COLO668 (cell line): ENCODE data around the gene KRT13.

Experiments
- DNase-seq: peaks from one replicate; lab custom pipeline; 2025; ENCODE audit not compliant: unreplicated experiment; lab: John Stamatoyannopoulos, UW

KRT13 gene

DNA sequence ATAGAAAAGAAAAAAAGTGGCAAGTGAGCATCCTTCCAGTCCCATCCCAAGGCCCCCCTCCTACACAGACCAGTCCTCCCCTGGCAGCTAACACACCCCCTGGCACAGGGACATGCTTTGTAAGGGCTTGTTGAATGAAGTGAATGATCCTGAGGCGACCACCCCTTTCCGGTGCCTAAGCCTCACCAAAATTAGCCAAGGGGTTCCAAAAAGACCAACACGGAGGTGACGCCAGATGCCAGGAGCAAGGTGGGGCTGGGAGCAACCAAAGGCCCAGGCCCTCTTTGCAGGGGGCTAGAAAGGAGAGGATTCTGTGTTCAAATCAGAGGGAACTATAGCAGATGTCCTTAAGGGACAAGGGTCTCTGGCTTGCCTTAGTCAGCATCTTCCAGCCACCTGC is 30.0 kb downstream of the KRT13 start:
- DNase-seq = no peak

DNA sequence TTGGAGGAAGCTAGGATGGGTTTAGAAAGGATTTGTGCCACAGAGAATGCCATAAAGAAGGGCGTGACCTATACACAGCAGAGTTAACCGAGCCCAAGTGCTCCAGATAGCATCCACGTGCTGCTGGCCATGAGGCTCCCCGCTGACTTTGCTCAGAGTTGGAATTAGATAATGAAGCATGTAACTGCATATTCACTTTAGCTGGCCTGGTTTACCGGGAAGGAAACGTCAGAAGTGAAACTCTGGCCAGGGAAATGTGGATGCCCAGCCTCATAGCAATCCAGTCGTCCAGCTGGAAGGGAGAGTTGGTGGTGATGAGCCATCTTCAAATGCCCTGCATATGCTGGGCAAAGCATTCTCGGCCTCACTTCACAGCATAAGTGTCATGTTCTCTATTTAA is 30.5 kb downstream of the KRT13 start:
- no peak for DNase-seq

- DNase-seq = no peak
Observed at GRCh38 chr17:41468346-41468745, 37.1 kb downstream of the KRT13 start.

GRCh38 chr17:41467561-41467960 is 37.9 kb downstream of the KRT13 start:
- no peak for DNase-seq

GRCh38 chr17:41466988-41467387 is 38.4 kb downstream of the KRT13 start, which contains the start of gene KRT32:
Gene KRT32, minus strand, starts transcription at chr17:41467386. Its CDS starts 61 bp downstream, at chr17:41467325.
- DNase-seq = no peak

DNA sequence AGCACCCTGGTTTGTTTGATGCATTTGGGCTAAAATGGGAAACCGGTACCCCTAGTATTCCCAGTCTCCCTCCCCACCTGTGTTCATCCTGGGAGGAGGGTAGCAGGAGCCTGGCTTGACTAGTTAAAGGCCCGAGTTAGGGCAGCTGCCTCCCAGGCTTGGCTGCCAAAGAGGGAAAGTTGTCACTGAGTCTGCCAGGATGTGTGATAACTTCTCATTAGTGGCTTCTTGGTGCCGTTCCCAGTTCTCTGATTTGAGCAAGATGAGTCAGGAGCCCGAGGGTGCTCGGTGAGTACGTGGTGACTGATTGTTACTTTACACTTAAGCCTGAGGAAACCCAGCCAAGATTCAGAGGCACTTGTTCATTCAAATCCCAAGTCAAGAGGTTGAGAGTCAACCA is 40.7 kb downstream of the KRT13 start:
- no peak for DNase-seq

GRCh38 chr17:41464173-41464572 is 41.2 kb downstream of the KRT13 start:
- no peak for DNase-seq

DNA sequence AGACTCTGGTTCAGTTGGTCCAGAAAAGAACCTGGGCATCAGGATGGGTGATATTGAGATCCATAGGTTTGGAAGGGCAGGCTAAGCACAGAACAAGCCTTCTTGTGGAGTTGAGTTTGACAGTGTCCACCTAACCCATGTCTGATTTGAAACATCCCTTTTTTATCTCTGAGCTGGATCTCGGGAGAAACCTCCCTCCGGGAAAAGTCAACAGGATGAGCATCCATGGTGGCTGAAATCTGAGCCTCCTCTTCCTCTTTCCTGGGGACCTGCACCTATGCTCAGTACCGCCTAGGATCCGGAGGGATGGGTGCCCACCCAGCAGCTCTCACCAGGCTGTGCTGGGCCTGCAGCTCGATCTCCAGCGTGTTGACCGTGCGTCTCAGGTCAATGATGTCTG is 41.7 kb downstream of the KRT13 start:
- DNase-seq = no peak

DNA sequence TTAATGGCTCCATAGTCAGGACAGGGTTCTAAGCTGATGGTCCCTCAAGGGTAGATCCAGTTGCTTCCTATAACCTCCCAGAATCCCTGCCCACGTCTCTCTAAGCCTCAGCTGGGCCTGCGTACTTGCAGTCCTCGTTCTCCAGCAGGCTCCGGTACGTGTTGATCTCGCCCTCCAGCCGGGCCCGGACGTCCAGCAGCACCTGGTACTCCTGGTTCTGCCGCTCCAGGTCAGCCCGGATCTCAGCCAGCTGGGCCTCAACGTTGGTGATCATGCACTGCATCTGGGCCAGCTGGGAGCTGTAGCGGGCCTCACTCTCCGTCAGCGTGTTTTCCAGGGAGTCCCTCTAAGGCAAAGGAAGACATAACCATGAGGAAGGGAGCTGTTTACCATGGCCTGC is 42.7 kb downstream of the KRT13 start:
- DNase-seq = no peak

DNA sequence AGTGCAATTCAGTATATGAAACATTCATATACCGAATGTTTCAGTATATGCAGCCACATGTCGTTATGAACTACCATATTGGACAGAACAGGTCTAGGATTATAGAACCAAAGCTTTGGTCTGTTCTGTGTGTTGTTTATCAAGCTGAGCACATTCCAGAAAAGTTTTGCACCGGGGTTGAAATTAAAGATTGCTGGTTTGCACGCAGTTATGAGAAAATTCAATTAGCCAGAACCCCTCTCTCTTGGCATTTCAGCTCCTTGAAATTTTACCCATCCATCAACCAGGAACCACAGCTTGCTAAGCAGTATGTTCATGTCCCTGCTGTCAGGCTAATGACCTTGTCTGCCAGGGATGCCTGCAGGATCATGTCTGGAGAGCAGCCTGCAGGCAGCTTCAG is 47.7 kb downstream of the KRT13 start:
- DNase-seq = no peak

DNA sequence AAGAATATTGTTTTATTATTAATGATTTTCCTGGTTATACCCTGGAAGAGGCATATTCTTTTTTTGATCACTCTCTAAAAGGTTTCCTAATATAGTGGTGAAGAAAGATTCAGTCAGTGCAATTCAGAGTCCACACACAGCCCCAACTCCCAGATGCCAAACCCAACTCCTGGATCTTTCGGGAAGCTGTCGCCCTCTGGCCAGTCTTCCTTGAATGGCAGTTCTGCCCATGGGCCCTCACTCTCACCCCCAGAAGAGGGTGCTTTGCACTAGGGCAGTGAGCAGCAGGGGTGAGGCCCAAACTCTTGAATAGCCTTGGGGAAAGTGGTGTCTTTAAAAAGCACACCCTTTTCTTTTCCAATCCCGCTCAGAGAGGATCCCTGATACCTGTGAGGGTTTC is 49.2 kb downstream of the KRT13 start:
- DNase-seq = peak; percentile 0

DNA sequence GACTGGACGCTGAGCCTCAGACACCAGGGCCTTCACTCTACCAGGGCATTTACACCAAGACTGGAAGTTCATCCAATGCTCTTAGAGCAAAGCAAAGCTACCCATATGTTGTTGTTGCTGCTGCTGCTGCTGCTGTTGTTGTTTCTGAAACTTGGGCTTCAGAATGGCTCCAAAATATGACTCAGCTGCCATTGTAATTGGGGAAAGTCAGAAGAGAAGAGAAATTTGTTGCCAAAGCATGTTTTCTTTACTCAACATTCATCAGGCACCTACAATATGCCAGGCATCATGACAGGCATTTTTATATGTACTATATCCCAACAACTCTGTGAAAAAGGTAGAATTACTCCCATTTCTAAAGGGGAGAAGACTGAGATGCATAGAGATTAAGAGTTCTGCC is 50.2 kb downstream of the KRT13 start:
- no peak for DNase-seq

- DNase-seq = no peak
Observed at GRCh38 chr17:41453066-41453465, 52.3 kb downstream of the KRT13 start.

GRCh38 chr17:41452281-41452680 is 53.1 kb downstream of the KRT13 start:
- DNase-seq = no peak

- DNase-seq = no peak
Observed at GRCh38 chr17:41451154-41451728, 54.2 kb downstream of the KRT13 start.
